Urothelium cell line (cell line): Measurements from ENCODE around the gene GOLGA5.

Experiments used
- DNase-seq: peaks from one replicate; pipeline ENCODE4 v3.0.0; 2011; ENCODE audit warnings: low spot score, mixed read lengths
- FAIRE-seq: peaks from 2 replicates; lab custom pipeline; 2011; peaks lifted over from hg19 to GRCh38; lab: Jason Lieb, UNC

GOLGA5 gene

GRCh38 chr14:92866901-92867865, 73.1 kb downstream of the GOLGA5 start:
- no peak for DNase-seq
- FAIRE-seq, result no peak

DNA sequence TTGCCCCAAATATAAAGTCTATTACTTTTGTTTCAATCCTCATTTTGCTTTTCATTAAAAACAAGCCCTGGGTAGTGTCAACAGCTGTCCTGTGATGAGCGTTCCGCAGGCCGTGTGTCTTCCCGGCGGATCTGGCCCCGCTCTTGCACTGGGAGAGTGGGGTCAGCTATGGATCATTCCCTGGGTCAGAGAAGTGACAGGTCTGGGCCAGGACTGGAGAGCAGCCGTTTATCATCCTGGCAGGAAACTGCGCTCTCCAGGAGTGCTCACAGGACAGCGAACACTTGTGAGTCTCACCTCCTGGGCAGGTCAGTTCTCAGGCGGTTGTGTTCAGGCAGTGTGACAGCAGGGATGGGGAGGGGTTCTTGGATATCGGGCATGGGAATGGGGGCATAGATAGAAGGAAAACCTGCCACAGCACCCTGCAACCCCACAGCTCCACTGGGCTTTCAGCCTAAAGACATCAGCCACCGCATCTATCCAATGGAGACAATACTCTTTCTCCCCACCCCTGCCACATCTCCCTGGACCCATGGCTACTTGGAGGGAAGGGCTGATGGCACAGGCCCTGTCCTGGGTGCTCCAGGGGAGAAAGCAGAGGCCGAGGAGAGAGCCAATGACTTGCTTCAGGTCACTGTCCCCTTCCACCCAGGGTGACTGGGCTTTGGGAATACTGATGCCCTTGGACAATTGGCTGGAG, 81.0 kb downstream of the GOLGA5 start:
- FAIRE-seq (no peak), DNase-seq (no peak)

- DNase-seq (no peak), FAIRE-seq (no peak)
These were observed 83.8 kb downstream of the GOLGA5 start for GRCh38 chr14:92877757-92878431.

- DNase-seq (no peak), FAIRE-seq (no peak)
These were observed 86.2 kb downstream of the GOLGA5 start for GRCh38 chr14:92880351-92880750.

DNA sequence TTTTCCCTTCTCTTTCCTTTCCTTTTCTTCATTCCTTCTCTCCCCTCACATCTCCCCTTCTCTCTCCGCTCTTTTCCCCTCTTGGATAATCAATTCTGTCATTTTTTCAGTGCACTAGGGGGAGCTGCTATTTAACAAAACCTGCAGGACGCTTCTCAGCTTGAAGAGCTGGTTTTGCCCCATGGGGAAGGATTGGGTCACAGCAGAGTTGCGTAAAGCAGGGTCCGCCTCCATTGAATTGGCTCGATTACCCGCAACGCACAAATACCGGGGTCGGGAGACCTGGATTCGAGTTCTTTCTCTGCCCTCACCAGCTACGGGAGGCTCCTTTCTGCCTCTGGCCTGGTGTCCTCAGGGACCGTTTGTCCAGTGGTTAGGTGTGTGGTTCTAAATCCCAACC, 86.7 kb downstream of the GOLGA5 start:
- no peak for FAIRE-seq
- no peak for DNase-seq

DNA sequence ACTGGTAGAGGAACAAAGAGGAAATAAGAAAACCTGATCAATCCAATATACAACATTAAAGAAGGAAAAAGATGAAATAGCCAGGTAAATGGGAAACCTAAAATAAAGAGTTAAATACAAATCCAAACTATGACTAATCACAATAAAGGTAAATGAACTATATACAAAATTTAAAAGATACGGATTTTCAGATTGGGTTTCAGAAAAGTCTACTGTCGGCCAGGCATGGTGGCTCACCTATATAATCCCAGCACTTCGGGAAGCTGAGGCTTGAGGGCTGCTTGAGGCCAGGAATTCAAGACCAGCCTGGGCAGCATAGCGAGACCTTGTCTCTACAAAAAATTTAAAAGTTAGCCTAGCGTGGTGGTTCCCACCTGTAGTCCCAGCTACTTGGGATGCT, 89.0 kb downstream of the GOLGA5 start:
- FAIRE-seq (no peak), DNase-seq (no peak)

DNA sequence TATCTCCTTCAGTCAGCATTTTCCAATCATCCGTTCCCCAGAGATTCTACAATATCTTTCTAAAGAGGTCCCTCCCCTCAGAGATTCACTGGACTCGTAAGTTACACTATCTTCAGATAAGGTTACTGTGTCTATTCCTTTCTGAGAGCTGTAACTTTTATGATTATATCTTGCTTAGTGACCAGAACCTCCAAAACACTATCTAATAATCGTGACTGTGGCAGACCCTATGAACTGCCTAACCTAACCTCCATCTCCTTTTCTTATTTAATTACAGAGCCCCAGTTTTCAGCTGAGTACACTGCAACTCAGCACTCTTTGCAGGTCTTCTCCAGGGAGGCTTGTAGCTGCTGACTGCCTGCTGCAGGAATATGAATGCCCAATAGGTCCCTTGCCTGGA, 90.3 kb downstream of the GOLGA5 start:
- FAIRE-seq, result no peak
- DNase-seq, result no peak

- FAIRE-seq, result no peak
- DNase-seq, result no peak
These were observed 91.4 kb downstream of the GOLGA5 start for GRCh38 chr14:92885279-92886061.

DNA sequence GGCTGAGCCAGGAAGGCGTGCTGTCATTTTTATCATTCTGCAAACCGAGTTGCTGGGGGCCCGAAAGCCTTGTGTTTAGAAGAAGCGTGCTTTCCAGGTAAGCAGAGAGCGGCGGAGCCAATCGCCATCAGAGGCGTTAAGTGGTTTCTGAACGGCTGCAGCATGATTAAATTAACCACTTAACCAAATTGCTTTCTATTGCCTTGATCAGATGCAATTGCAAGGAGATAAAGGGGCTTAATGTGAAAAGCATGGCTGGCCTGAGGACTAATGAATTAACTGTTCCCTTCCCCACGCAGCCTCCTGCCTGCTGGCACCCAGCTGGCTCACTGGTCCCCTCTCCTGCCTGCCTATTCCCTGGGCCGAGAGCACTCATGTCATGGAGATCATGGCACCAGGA, 92.2 kb downstream of the GOLGA5 start:
- FAIRE-seq, result no peak
- no peak for DNase-seq

GRCh38 chr14:92887157-92887556, 93.1 kb downstream of the GOLGA5 start:
- DNase-seq, result no peak
- no peak for FAIRE-seq

DNA sequence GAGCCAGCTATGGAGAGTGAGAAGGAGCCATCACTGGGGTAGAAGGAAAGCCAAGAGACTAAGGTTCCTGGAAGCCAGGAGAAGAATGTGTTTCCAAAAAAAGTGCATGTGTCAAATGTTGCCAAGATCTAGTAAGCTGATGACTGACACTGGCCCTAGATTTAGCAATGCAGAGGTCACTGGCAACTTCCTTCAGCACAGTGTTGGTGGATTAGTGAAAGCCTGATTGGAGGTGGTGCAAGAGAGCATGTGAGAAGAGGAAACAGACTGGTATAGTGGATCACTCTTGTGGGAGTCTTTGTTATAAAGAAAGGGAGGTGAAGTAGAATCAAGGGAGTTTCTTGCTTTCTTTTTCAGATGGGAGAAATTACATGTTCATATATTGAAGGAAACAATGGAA, 94.8 kb downstream of the GOLGA5 start:
- no peak for FAIRE-seq
- DNase-seq, result no peak
